Dermis blood vessel endothelial cell (primary cell): Measurements from ENCODE around the gene ERG. TPM values are rescaled to one million over a fixed set of nuclear protein-coding genes. Genes with fewer than 3 reads are reported as not detected.

Experiments used
- DNase-seq: peaks from one replicate; pipeline ENCODE4 v3.0.0; 2010
- total RNA-seq: library from RNA; depleted of rRNA; stranded (reverse); fragments of >200 nt; gene quantifications from 2 replicates; pipeline ENCODE4 v1.2.3, GENCODE V29; 2014

ERG gene, protein sequence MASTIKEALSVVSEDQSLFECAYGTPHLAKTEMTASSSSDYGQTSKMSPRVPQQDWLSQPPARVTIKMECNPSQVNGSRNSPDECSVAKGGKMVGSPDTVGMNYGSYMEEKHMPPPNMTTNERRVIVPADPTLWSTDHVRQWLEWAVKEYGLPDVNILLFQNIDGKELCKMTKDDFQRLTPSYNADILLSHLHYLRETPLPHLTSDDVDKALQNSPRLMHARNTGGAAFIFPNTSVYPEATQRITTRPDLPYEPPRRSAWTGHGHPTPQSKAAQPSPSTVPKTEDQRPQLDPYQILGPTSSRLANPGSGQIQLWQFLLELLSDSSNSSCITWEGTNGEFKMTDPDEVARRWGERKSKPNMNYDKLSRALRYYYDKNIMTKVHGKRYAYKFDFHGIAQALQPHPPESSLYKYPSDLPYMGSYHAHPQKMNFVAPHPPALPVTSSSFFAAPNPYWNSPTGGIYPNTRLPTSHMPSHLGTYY
- total RNA-seq, result 88.8 and 98.8 TPM in 2 replicates

- peak; percentile 95 for DNase-seq
Observed at GRCh38 chr21:38498057-38498833, at the start of gene ERG. ERG (minus strand) TSS chr21:38498477; CDS start chr21:38498380, 97 bp downstream.

DNA sequence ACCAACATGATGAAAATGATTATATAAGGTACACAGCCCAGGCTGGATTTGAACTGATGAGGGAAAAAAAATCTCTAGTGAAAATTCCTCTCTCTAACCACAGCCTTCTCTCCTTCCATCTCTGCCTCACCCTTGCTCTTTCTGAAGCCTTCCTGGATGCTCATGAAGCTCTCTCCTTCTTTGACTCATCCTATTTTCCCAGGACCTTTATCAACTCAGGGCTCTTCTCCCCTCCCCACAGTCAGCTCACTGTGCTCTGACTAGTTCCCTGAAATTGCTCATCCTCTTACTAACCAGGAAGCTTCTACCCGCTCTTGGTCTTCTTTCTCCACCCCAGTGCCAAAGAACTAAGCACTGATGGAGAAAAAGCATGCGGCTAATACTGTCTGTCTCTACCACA is 46.4 kb upstream of the ERG start:
- no peak for DNase-seq

- no peak for DNase-seq
Observed at GRCh38 chr21:38542263-38542662, 44.0 kb upstream of the ERG start.

GRCh38 chr21:38538353-38538752 is 40.1 kb upstream of the ERG start:
- DNase-seq, result no peak

GRCh38 chr21:38534591-38534990 is 36.3 kb upstream of the ERG start:
- no peak for DNase-seq

- no peak for DNase-seq
Observed at GRCh38 chr21:38533887-38534286, 35.6 kb upstream of the ERG start.

DNA sequence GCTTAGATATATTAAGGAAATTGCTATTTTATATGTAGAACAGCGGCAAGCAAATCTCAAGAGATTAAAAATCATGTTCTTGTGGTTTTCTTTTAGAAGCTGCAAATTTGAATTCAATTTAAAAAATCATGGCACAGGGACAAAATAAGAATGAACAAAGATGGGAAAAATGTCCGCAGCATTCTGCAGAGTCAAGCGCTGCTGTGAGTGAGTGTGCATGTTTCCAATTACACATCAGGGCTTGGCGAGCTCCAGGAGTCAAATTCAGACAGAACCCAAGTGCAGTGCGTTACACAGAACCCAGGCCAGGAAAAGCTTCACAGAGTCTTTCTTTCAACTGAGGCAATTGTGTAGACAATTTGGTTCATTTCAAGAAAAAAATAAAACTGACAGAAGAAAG is 33.3 kb upstream of the ERG start:
- DNase-seq, result no peak

GRCh38 chr21:38531039-38531541 is 32.8 kb upstream of the ERG start:
- no peak for DNase-seq

- no peak for DNase-seq
Observed at GRCh38 chr21:38527737-38528136, 29.5 kb upstream of the ERG start.

DNA sequence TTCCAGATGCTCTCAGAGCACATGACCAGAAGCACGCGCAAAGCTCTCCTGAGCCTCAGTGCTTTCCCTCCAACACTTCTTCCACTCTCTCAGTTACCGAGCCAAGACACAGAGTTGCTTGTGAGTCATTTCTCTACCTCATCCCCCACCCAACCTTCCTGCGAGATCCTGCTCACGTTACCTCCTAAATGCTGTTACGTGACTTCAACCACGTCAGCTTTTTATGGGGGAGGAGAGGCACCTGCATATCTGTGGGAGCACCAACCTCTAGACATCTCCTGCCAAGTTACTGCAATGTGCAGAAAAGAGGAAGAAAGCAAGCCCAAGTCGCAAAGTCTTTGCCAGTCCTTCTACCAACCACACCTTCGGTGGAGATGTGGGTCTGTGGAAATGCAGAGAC is 27.2 kb upstream of the ERG start:
- DNase-seq, result no peak

GRCh38 chr21:38524168-38525153 is 26.2 kb upstream of the ERG start:
- no peak for DNase-seq

GRCh38 chr21:38520511-38520910 is 22.2 kb upstream of the ERG start:
- no peak for DNase-seq

DNA sequence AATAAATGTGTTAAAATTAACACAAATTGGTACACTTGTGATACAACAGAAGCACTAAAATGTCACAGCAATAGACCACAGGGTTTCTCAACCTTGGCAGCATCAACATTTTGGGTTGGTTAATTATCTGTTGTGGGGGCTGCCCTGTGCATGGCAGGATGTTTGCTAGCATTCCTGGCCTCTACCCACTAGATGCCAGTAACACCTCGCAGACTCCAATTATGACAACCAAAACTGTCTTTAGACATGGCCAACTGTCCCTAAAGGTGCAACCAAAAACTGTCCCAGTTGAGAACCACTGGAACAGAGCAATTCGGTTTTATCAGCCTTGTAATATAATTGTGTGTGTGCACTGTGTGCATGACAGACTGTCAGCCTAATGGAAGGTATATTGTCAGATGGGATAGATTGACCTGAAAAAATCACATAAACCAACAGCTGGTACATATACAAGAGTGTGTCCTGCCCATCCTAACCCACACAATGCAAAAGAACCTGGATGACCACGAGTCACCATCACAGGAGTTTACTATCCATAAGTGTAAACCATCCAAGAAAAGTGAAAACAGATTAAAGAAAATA is 13.5 kb upstream of the ERG start:
- DNase-seq, result no peak

DNA sequence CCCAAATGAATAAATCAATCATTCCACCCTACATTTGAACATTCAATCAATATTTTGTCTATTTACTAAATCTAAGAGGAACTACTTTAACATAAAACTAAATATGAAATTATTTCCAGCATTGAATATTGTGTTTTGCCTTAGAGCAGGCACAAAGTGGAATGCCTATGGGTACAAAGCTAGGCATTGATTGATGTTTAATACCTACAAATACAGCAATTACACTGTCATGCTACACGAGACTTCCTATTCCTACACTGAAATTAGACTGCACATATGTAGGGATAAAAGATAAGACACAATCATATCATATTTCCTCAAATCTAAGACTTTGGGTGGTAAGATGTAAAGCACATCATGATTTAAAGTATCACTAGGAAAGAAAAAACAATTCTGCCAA is 12.9 kb upstream of the ERG start:
- no peak for DNase-seq

GRCh38 chr21:38507374-38507942 is 9.2 kb upstream of the ERG start:
- DNase-seq, result no peak

DNA sequence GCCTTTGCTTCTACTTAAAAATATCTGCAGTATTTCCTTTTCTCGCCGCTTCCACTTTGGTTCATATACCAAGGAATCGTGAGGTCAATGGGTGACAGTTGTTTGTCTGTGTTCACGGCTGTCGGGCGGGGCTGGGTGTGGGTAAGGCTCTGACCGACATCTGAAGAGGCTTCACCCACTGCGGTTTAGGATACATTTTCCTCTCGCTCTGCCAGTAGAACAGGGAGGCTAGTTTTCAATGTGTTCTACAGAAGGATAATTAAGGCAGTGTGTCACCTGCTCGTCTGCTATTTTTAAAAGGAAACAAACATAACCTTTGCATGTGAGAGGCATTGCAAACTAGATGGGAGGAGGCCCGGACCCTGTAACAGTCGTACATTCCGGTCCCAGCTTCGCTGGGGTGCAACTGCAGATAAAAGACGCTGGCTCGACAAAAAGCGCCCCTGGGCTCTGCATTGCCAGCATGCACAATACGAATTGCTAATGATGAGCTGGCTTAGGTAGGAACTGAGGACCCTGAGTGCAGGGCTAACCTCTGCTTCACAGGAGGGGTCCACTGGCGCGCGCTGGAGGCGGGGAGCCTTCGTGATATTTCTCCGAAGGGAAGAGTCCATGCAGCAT is 8.5 kb upstream of the ERG start:
- peak; percentile 59 for DNase-seq

DNA sequence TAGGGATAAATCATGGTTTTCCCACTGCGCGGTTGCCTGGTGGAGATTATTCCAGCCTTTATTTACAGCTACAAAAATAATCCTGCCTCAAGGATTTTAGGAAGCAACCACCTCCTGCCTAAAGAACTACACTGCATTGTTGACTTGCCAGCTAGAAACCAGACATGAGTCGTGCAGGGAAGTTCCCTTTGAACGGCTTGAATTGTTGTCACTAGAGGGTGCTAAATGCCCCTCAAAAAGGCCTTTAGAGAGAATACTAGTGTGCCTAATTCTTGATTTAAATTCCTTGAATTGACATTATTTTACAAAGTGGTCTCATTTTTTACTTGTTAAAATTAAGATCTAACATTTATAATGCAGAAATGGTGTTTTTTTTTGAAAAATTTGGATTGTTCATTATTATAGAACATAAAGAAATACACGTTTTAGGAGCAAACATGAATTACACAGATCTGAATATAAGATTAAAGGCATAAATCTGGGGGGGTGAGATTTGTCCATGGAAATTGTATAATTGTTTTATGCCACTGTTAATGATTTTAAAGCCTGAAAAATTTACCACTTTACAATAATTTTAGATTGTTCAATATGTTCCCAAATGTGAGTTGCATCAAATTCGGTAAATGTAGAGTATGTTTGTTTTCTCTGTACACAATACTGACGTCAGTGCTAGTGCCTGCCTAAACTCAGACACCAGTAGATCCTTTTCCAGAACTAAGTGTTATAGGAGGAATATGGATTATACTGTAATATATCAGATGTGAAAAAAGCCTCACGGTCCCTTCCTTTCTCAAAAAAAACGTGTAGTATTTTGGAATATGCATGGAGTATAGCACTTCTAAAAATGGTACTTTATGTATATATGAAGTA is 7.6 kb upstream of the ERG start:
- peak; percentile 93 for DNase-seq

- DNase-seq, result no peak
Observed at GRCh38 chr21:38504066-38504465, 5.8 kb upstream of the ERG start.

GRCh38 chr21:38503583-38503982 is 5.3 kb upstream of the ERG start:
- peak; percentile 96 for DNase-seq

GRCh38 chr21:38500073-38500472 is 1.8 kb upstream of the ERG start:
- DNase-seq, result peak; percentile 57
